SKM-1 (cell line): ENCODE measurements around the gene E2F3.
A peak's percentile ranks its signal among the peaks of the same experiment; 100 is the strongest.

ENCODE experiments used
- DNase-seq: peaks from one replicate; lab custom pipeline; 2025; ENCODE audit not compliant: unreplicated experiment; lab: John Stamatoyannopoulos, UW

Gene E2F3

GRCh38 chr6:20401205-20402091, at the start of gene E2F3:
TSS of gene E2F3 (plus strand) at chr6:20401879. CDS start at chr6:20402233, 354 bp downstream.
- DNase-seq: peak; percentile 97

GRCh38 chr6:20352346-20352745, 49.3 kb upstream of the E2F3 start:
- no peak for DNase-seq

GRCh38 chr6:20353134-20353533, 48.5 kb upstream of the E2F3 start:
- DNase-seq: no peak

- no peak for DNase-seq
Measured at GRCh38 chr6:20354366-20354765, 47.3 kb upstream of the E2F3 start.

- DNase-seq: no peak
Measured at GRCh38 chr6:20360471-20361119, 41.1 kb upstream of the E2F3 start.

GRCh38 chr6:20362623-20363022, 39.1 kb upstream of the E2F3 start:
- no peak for DNase-seq

- no peak for DNase-seq
Measured at GRCh38 chr6:20364327-20364726, 37.4 kb upstream of the E2F3 start.

GRCh38 chr6:20365456-20365855, 36.2 kb upstream of the E2F3 start:
- DNase-seq: no peak

- no peak for DNase-seq
Measured at GRCh38 chr6:20366082-20366830, 35.4 kb upstream of the E2F3 start.

- no peak for DNase-seq
Measured at GRCh38 chr6:20367743-20368485, 33.8 kb upstream of the E2F3 start.

GRCh38 chr6:20370393-20370792, 31.3 kb upstream of the E2F3 start:
- DNase-seq: no peak

- no peak for DNase-seq
Measured at GRCh38 chr6:20370801-20371200, 30.9 kb upstream of the E2F3 start.

- no peak for DNase-seq
Measured at GRCh38 chr6:20375436-20375835, 26.2 kb upstream of the E2F3 start.

- DNase-seq: no peak
Measured at GRCh38 chr6:20377623-20378265, 23.9 kb upstream of the E2F3 start.

- DNase-seq: no peak
Measured at GRCh38 chr6:20379231-20379630, 22.4 kb upstream of the E2F3 start.

- no peak for DNase-seq
Measured at GRCh38 chr6:20386218-20386617, 15.5 kb upstream of the E2F3 start.

- DNase-seq: no peak
Measured at GRCh38 chr6:20389066-20389465, 12.6 kb upstream of the E2F3 start.

- no peak for DNase-seq
Measured at GRCh38 chr6:20393297-20393696, 8.4 kb upstream of the E2F3 start.

GRCh38 chr6:20399518-20399917, 2.2 kb upstream of the E2F3 start:
- no peak for DNase-seq

GRCh38 chr6:20400456-20401204, 1.0 kb upstream of the E2F3 start:
- DNase-seq: no peak
